Mucosa of rectum (tissue), 2 donors: ENCODE data around the gene ATP6V1D.
"Not testable (repeated sequence)": the region's sequence is repeated elsewhere in the genome, so short reads cannot be mapped to it uniquely, and the experiment has no call there.

Experiments used
- H3K27ac ChIP-seq, 2 donors: one replicate each; pipeline ENCODE4 v1.7.0; 2013; ENCODE audit warnings: inconsistent platforms in 2 of 2, low read depth in 2 of 2, low read length in 2 of 2
- H3K27me3 ChIP-seq, 2 donors: one replicate each; pipeline ENCODE4 v1.7.0; 2013; ENCODE audit warnings: low read length in 2 of 2; ENCODE audit not compliant: control insufficient read depth in 2 of 2, insufficient read depth in 2 of 2
- H3K36me3 ChIP-seq, 2 donors: one replicate each; pipeline ENCODE4 v1.7.0; 2013; ENCODE audit warnings: low read length in 2 of 2; ENCODE audit not compliant: control insufficient read depth in 2 of 2, insufficient read depth in 2 of 2
- H3K4me1 ChIP-seq, 2 donors: one replicate each; pipeline ENCODE4 v1.7.0; 2013; ENCODE audit warnings: low read length in 2 of 2, mild to moderate bottlenecking in 1 of 2; ENCODE audit not compliant: control insufficient read depth in 2 of 2, insufficient read depth in 2 of 2
- H3K4me3 ChIP-seq, 2 donors: one replicate each; pipeline ENCODE4 v1.7.0; 2013; ENCODE audit warnings: low read length in 2 of 2
- H3K9ac ChIP-seq, 2 donors: one replicate each; pipeline ENCODE4 v1.7.0; 2013; ENCODE audit warnings: low read length in 2 of 2, low read depth in 1 of 2, mild to moderate bottlenecking in 1 of 2
- H3K9me3 ChIP-seq, 2 donors: one replicate each; pipeline ENCODE4 v1.7.0; 2013; ENCODE audit warnings: low read length in 2 of 2; ENCODE audit not compliant: control insufficient read depth in 2 of 2
- donor health status: healthy.
- donor health status: Normal muscosa, but diverticular disease.

The ATP6V1D gene

DNA sequence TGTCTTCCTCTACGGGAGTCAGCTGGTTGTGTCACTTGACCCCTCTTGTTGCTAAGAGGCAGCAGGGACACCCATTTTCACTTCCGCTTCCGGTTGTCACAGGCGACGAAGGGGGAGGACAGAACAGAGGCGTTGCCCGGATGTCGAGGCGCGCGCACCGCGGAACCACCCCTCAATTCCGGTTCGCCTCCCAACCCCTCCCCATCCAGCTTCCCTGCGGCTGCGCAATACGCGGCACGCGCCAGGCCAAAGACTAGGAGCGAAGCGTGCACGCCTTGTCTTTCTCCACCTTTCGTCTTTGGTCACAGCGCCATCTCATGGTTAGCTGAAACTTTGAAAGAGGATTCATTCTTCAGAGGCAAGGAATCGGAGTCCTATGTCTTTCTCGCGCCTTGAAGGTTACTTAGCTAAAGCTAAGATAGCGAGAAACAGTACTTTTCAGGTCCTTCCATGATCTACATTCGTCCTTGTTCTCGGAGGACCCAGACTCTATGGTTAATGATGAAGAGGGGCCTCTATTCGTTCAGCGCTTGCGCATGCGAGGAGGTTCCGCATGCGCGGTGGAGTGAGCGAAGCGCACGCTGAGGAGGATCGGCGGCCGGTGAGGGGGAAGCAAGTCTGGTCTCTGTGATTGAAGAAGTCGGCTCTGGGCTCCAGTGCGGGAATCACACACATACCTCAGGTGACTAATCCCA, at the start of gene ATP6V1D, which contains the start of gene EIF2S1:
Gene ATP6V1D (minus strand): TSS at position 30 of the 695 bp plus-strand sequence. CDS start 106 bp downstream, outside the sequence.
Gene EIF2S1 (plus strand): TSS at position 554 of the 695 bp plus-strand sequence. CDS start 4,440 bp downstream, outside the sequence.
- H3K27me3 ChIP-seq, result no peaks in the 10 kb centered on the region
- H3K9ac ChIP-seq, result peak within 1 kb of the TSS; percentile 91 to 97
- H3K9me3 ChIP-seq, result no peaks in the 10 kb centered on the region
- H3K27ac ChIP-seq, result peak within 1 kb of the TSS; percentile 97
- H3K4me3 ChIP-seq, result peak within 1 kb of the TSS; percentile 99
- H3K4me1 ChIP-seq, result peaks cover 17 to 19% of the 10 kb centered on the region in 2 donors
- peaks cover 4 to 6% of the 10 kb centered on the region in 2 donors for H3K36me3 ChIP-seq

DNA sequence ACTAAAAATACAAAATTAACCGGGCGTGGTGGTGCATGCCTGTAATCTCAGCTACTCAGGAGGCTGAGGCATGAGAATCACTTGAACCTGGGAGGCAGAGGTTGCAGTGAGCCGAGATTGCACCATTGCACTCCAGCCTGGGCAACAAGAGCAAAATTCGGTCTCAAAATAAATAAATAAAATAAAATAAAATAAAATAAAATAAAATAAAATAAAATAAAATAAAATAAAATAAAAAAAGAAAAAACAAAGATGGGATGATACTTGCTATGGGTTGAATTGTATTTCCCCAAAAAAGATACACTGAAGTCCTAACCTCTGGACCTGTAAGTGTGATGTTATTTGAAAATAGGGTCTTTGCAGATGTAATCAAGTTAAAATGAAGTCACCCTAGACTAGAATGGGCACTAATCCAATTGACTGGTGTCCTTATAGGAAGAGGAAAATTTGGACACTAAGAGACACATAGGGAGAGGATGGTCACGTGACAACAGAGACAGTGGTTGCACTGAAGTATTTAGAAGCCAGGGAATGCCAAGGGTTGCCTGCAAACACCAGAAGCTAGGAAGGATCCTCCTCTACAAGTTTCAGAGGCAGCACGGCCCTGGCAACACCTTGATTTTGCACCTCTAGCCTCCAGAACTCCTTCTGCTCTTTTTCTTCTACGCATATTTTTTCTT, 48.7 kb upstream of the ATP6V1D start:
- H3K27ac ChIP-seq, H3K4me3 ChIP-seq, H3K9me3 ChIP-seq, H3K36me3 ChIP-seq, H3K9ac ChIP-seq, H3K27me3 ChIP-seq: not testable (repeated sequence)
- peaks cover 15 to 18% of the 10 kb centered on the region in 2 donors for H3K4me1 ChIP-seq

GRCh38 chr14:67405771-67406170, 46.2 kb upstream of the ATP6V1D start:
- H3K4me1 ChIP-seq, result peaks cover 8 to 10% of the 10 kb centered on the region in 2 donors
- H3K27ac ChIP-seq, result no peak overlapping the region
- H3K9me3 ChIP-seq, result no peaks in the 10 kb centered on the region
- no peaks in the 10 kb centered on the region for H3K27me3 ChIP-seq
- no peak overlapping the region for H3K4me3 ChIP-seq
- no peaks in the 10 kb centered on the region for H3K36me3 ChIP-seq
- no peak overlapping the region for H3K9ac ChIP-seq

GRCh38 chr14:67400434-67400833, 40.8 kb upstream of the ATP6V1D start:
- Histone ChIP-seq H3K4me3 (no peak overlapping the region), H3K4me1 (no peaks in the 10 kb centered on the region), H3K9me3 (no peaks in the 10 kb centered on the region), H3K27ac (no peak overlapping the region), H3K36me3 (peaks cover 3% of the 10 kb centered on the region in 2 donors), H3K9ac (no peak overlapping the region), H3K27me3 (no peaks in the 10 kb centered on the region)

DNA sequence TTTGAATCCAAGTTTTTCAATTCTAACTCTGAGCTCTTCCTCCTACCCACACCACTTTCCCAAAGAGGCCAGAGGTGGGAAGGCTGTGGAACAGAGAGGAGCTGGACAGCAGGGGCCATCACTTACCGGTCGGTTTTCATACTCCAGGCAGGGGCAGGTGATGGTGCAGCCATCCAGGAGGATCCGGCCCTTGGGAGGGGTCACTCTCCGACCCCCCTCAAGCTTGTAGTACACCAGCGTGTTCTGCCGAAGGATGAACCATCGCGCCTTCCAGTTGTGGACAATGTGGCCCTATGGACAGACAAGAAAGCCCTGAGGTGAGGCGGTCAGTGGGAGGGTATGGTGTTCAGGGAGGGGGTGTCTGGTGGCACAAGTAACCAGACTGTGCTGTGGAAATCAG, 37.9 kb upstream of the ATP6V1D start:
- Histone ChIP-seq H3K27me3 (no peaks in the 10 kb centered on the region), H3K4me1 (no peaks in the 10 kb centered on the region), H3K27ac (no peak overlapping the region), H3K9ac (no peak overlapping the region), H3K4me3 (no peak overlapping the region), H3K9me3 (no peaks in the 10 kb centered on the region), H3K36me3 (peaks cover 15% of the 10 kb centered on the region in 2 donors)

DNA sequence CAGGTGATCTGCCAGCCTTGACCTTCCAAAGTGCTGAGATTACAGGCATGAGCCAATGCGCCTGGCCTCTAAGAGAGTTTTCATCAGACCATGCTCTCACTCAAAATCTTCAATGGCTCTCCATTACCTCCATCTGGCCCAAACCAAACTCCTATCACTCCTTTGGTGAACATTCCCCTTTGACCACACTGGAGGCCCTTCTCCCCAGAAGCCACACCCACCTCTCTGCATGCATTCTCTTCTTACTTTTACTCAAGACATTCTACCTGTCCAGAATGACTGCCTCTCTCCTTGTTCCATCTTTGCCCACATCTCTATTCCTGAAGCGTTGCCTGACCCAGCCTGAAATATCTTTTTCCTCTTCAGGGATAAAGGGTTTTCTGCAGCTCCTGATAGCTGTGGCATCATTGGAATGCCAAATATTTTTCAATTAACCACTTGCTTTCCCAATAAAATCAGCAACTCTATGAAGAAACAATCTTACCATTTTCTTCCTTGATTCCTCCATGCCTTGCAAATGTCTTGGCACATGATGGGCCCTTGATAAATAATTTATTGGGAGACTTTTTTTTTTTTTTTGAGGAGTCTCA, 36.9 kb upstream of the ATP6V1D start:
- Histone ChIP-seq H3K27ac (no peak overlapping the region), H3K9ac (no peak overlapping the region), H3K4me3 (no peak overlapping the region), H3K4me1 (no peaks in the 10 kb centered on the region), H3K27me3 (no peaks in the 10 kb centered on the region), H3K36me3 (peaks cover 19 to 24% of the 10 kb centered on the region in 2 donors), H3K9me3 (no peaks in the 10 kb centered on the region)

DNA sequence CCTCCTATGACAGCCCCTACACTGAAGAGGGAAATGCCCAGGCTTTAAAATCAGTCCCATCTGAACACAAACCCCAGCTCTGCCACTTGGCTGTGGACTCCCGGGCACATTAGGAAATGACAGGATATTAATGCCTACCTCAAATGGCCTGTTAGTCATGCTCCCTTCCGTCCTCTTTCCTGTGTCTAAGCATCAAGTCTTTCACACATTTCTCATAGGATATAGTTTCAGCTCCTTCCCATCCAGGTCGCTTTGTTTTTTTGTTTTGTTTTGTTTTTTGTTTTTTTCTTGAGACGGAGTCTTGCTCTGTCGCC, 36.2 kb upstream of the ATP6V1D start:
- no peaks in the 10 kb centered on the region for H3K9me3 ChIP-seq
- no peaks in the 10 kb centered on the region for H3K27me3 ChIP-seq
- no peak overlapping the region for H3K27ac ChIP-seq
- no peak overlapping the region for H3K4me3 ChIP-seq
- no peak overlapping the region for H3K9ac ChIP-seq
- H3K4me1 ChIP-seq, result no peaks in the 10 kb centered on the region
- H3K36me3 ChIP-seq, result peaks cover 21 to 25% of the 10 kb centered on the region in 2 donors

DNA sequence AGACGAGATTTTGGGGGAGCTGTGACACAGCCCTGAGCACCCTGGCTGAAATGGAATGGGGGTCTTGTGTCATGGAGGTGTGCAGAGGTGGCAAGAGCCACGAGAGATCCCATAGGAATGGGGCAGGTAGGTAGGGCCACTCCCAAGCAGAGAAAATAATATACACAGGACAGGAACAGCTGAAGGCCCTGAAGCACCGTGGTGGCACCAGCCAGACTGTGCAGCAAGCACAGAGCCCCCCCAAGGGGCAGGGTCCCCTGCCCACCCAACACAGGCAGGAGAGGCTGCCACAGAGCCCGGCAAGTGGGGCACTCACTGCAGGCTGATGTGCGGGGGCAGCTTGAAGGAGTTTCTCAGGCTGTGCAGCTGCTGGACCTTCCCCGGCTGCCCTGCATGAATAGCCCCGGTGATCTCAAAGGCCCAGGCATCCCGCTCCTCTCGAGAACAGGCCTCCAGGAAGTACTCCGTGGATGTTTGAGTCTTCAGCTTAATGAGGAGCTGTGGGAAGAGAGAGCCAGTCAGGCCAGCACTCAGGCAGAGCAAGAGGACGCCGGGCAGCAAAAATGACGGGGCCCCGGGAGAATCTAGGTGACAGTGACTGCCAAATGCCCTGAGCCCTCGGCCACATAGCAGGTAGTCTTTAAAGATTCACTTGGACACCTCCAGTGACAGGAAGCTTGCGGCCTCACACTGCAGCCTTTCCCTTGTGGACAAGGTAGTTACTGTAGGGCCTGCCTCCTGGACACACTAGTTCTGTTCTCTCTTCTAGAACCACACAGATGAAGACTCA, 35.7 kb upstream of the ATP6V1D start:
- Histone ChIP-seq H3K4me3 (no peak overlapping the region), H3K4me1 (no peaks in the 10 kb centered on the region), H3K9ac (no peak overlapping the region)

DNA sequence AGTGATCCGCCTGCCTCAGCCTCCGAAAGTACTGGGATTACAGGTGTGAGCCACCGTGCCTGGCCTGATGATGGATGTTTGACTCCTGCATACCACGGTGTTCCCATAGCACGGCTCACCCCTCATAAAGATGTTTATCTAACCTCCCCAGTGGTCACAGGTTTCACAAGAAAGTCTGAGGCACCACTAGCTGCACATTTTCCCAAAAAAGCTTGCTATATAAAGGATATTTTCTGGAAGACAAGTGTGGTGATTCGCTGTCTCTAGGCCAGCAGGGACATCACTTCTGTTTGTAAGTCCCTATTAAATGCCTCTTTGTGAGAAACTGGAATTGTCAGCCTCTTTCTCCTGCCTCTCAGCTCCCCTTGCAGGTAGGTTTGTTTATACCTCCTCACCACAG, 34.1 kb upstream of the ATP6V1D start:
- Histone ChIP-seq H3K27me3 (no peaks in the 10 kb centered on the region), H3K9me3 (no peaks in the 10 kb centered on the region), H3K27ac (no peak overlapping the region), H3K36me3 (peaks cover 23 to 29% of the 10 kb centered on the region in 2 donors), H3K4me1 (no peaks in the 10 kb centered on the region), H3K9ac (no peak overlapping the region), H3K4me3 (no peak overlapping the region)

More for the DNA sequence above, 35.7 kb upstream of the ATP6V1D start:
- H3K27me3 ChIP-seq, result no peaks in the 10 kb centered on the region
- no peaks in the 10 kb centered on the region for H3K9me3 ChIP-seq
- H3K36me3 ChIP-seq, result peaks cover 21 to 27% of the 10 kb centered on the region in 2 donors
- H3K27ac ChIP-seq, result no peak overlapping the region
